ENCODE data around the gene RPS6KA3. TPM values are rescaled to one million over a fixed set of nuclear protein-coding genes. Genes with fewer than 3 reads are reported as not detected.

RPS6KA3 gene
- polyA plus RNA-seq, 4 donors, result 27.0 to 35.8 (median 34.1) TPM

GRCh38 chrX:20111271-20111670 is 155.4 kb downstream of the RPS6KA3 start:
- no peak for DNase-seq (ENCODE audit: low read depth in 4 of 4, low spot score in 3 of 4)

GRCh38 chrX:20101934-20102581 is 164.7 kb downstream of the RPS6KA3 start:
- no peak for DNase-seq (ENCODE audit: low read depth in 4 of 4, low spot score in 3 of 4)

Other genes with a start within 250 kb of the RPS6KA3 start
- 1 to 10 TPM; 3.1 to 4.2 (median 3.4) TPM for gene MAP7D2, start 150.0 kb downstream of the RPS6KA3 start, polyA plus RNA-seq (ENCODE audit: insufficient read length in 4 of 4)
- gene EIF1AX, start 125.1 kb downstream of the RPS6KA3 start, polyA plus RNA-seq (ENCODE audit: insufficient read length in 4 of 4), result 100 to 1,000 TPM in 3 of 4 donors, 10 to 100 TPM in 1; 95.9 to 131 (median 126) TPM